T-helper 1 cell (primary cell): ENCODE data around the gene GLIPR1.
"Not testable (repeated sequence)": the region's sequence is repeated elsewhere in the genome, so short reads cannot be mapped to it uniquely, and the experiment has no call there.

Experiments used
- DNase-seq, 5 donors: peaks; one replicate each; pipeline ENCODE4 v3.0.0-alpha.2; 2012 to 2020
- total RNA-seq, 4 donors: gene quantifications; one replicate each; lab custom pipeline; 2026; lab: John Stamatoyannopoulos, UW

The GLIPR1 gene
- total RNA-seq, result 120 to 160 (median 147) reads per million in 4 donors

DNA sequence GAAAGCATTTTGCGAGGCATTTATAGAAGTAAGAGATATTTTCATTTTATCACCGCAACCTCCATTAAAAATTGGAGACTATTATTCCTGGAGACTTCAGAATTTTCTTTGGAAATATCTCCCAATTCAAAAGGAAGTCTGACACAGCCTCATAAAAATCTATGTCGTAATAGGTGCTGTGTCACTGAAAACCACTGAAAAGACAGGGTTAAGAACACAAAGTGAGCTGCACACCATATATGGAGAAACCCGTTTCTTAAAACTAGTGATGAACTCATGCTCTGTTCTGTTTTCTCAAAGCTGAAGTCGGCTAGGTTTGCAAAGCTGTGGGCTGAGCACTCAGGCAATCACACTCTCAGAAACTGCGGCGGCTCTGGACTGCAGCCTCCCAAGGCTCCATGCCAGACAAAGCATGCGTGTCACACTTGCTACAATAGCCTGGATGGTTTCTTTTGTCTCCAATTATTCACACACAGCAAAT, at the start of gene GLIPR1:
TSS of gene GLIPR1 (plus strand) at position 287 of the 481 bp plus-strand sequence. CDS start at position 413, 126 bp downstream.
- peak in 4 of 5 donors; percentile 49 to 90 (median 56) for DNase-seq

GRCh38 chr12:75432924-75433323, 47.6 kb upstream of the GLIPR1 start:
- no peak for DNase-seq

- DNase-seq, result peak in 1 of 5 donors; percentile 34
Measured at GRCh38 chr12:75437564-75437963, 43.0 kb upstream of the GLIPR1 start.

GRCh38 chr12:75438059-75438754, 42.3 kb upstream of the GLIPR1 start:
- peak in 2 of 5 donors; percentile 2 to 59 for DNase-seq

GRCh38 chr12:75439048-75439447, 41.5 kb upstream of the GLIPR1 start:
- no peak for DNase-seq

- no peak for DNase-seq
Measured at GRCh38 chr12:75439930-75440329, 40.6 kb upstream of the GLIPR1 start.

DNA sequence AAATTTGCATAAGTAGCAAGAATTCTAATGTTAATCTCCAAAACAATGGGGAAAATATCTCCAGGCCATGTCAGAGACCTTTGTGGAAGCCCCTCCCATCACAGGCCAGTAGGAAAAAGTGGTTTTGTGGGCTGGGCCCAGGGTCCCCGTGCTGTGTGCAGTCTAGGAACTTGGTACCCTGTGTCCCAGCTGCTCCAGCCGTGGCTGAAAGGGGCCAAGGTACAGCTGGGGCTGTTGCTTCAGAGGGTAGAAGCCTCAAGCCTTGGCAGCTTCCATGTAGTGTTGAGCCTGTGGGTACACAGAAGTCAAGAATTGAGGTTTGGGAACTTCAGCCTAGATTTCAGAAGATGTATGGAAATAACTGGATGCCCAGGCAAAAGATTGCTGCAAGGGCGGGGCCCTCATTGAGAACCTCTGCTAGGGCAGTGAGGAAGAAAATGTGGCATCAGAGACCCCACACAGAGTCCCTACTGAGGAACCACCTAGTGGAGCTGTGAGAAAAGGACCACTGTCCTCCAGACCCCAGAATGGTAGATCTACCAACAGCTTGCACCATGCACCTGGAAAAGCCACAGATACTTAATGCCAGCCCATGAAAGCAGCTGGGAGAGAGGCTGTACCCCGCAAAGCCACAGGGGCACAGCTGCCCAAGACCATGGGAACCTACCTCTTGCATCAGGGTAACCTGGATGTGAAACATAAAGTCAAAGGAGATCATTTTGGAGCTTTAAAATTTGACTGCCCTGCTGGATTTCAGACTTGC, 38.7 kb upstream of the GLIPR1 start:
- not testable (repeated sequence) for DNase-seq

- DNase-seq, result not testable (repeated sequence)
Measured at GRCh38 chr12:75442454-75442853, 38.1 kb upstream of the GLIPR1 start.

DNA sequence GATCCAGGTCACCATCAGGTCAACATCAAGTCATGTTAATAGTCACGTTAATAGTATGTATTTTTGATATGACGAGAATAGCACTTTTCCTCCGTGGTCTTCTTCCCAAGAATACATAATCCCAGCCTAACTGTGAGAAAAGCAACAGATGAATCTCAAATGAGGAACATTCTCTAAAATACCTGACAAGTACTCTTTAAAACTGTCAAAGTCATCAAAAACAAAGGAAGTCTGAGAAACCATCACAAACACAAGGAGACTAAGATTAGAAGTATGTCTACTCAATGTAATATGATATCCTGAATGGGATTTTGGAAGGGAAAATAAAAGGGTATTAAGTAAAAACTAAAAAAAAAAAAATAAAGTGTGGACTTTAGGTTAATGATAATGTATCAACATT, 36.8 kb upstream of the GLIPR1 start:
- DNase-seq, result no peak

- DNase-seq, result no peak
Measured at GRCh38 chr12:75444429-75445136, 36.0 kb upstream of the GLIPR1 start.

DNA sequence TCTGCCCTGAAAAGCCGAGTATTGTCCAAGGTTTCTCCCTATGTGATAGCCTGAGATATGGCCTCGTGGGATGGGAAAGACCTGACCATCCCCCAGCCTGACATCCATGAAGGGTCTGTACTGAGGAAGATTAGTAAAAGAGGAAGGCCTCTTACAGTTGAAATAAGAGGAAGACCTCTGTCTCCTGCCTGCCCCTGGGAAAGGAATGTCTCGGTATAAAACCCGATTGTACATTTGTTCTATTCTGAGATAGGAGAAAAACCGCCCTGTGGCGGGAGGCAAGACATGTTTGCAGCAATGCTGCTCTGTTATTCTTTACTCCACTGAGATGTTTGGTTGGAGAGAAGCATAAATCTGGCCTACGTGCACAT, 35.4 kb upstream of the GLIPR1 start:
- DNase-seq, result not testable (repeated sequence)

GRCh38 chr12:75446857-75447256, 33.7 kb upstream of the GLIPR1 start:
- DNase-seq, result no peak

DNA sequence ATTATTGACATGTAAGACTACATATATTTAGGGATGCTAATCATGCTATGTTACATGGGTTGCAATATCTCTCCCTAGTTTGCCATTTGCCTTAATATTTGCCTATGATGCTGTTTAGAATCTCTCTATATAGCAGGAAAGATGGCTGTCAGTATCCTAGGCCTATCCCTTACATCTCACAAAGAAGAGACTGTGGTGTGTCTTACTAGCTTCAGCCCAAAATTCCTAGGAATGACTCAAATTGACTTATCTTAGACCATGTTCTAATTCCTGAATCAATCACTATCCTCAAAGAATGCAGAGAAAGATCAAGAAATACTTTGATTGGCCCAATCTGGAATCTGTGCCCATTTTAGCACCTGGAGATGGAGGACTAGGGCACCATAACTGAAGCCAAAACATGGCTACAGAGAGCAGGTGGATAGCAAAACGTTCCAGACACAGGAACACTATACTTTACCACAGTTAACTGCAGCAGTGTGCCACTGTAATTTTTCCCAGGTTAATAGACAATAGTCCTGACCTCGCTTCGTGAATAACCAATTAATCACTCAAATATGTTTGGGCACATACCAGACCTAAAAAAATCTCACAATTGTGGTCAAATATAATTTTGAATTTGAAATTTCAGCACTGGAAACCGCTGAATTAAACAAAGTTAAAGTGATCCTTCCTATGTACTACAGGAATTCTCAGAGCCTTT, 32.7 kb upstream of the GLIPR1 start:
- DNase-seq, result no peak

DNA sequence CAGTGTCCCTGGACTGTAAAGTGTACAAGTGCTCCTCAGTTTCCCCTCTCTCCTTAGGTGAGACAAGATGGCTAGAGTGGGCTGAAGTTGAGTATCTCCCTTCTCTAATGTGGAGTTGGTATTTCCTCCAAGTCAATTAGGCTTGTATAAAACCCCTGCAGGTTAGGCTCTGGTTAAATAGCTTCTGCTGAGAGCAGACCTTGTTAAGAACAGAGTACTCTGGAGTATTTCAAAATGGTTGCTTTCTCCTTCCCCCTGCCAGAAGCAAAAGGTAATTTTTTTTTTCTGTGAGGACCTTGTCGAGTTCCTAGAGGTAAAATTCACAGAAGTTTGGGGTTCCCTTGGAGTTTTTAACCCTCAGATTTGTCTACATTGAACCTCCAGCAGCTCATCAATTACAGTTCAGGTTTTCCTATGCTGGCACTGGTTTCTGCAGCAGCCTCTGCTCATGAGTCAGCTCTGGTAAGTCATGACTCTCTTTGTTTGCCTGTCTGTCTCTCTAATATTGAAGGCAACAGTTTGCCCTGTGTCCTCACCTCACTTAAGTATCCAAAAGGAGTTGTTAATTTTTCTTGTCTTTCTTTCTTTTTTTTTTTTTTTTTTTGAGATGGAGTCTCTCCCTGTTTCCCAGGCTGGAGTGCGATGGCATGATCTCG, 27.8 kb upstream of the GLIPR1 start:
- DNase-seq, result no peak

DNA sequence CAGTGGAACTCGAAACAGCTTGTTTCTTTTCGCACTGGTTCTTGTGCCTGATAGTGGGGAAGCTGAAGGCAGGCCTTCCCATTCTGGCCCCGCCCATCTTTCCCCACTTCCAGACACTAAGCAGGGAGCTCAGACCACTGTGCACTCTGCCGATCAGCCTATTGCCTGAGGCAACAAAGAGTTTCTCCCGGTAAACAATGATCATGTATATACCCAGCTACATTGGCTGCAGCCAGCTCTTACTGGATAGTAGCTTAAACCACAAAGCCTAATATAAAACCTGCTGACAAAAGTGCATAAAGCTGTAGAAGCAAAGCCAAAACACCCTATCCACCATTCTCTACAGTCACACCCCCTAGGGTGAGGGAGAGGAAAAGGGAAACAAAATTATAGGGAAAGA, 24.7 kb upstream of the GLIPR1 start:
- DNase-seq, result no peak

- peak in 1 of 5 donors; percentile 27 for DNase-seq
Measured at GRCh38 chr12:75457191-75457590, 23.4 kb upstream of the GLIPR1 start.

DNA sequence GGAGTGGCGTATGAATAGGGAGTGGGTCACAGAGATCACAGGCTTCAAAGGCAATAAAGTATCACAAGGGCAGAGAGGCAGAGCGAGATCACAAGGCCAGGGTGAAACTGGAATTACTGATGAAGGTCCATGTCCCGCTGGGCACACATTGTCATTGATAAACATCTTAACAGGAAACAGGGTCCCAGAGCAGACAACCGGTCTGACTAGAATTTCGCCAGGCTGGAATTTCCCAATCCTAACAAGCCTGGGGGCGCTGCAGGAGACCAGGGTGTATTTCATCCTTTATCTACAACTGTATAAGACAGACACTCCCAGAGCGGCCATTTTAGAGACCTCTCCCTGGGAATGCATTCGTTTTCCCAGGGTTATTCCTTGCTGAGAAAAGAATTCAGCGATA, 22.7 kb upstream of the GLIPR1 start:
- DNase-seq, result not testable (repeated sequence)

DNA sequence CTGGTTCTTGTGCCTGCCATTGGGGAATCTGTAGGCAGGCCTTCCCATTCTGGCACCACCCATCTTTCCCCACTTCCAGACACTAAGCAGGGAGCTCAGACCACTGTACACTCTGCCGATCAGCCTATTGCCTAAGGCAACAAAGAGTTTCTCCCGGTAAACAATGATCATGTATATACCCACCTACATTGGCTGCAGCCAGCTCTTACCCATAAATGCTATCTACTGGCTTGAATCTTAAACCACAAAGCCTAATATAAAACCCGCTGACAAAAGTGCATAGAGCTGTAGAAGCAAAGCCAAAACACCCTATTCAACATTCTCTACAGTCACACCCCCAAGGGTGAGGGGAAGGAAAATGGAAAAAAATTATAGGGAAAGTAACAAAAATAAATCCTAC, 20.8 kb upstream of the GLIPR1 start:
- no peak for DNase-seq

DNA sequence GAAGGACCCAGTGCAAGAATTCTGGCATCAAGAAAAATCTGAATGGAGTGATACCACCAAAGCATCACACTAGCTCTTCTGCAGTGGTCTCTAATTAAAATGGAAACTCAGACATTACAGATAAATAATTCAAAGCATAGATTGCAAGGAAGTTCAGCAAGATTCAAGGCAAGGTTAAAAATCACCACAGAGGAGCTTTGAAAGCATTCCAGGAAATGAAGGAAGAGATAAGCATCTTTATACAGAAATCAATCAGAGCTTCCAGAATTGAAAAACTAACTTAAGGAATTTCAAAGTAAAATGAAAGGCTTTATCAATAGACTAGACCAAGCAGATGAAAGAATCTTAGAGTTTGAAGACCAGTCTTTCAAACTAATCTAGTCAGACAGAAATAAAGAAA, 20.4 kb upstream of the GLIPR1 start:
- DNase-seq, result no peak

GRCh38 chr12:75471902-75472890, 8.4 kb upstream of the GLIPR1 start:
- DNase-seq, result no peak

DNA sequence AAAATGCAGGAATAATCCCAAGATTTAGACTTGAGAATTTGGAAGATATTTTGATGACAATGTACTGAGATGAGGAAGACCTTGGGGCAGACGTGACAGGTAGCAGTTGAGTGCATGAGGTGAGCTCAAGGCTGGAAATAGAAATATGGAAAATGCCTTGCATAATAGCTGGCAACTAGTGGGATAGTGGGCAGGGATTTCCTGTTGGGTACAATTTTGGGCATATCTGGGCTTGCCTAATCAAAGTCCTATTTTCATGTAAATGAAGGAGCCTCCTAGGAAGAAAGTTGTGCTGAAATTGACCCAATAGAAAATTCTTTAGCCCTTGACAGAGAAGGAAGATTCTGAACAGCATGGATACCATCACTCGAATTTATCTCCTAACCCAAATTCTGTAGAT, 6.4 kb upstream of the GLIPR1 start:
- DNase-seq, result no peak
